CD4-positive, alpha-beta T cell treated with Interleukin-15 for 1 hour (primary cell): ENCODE measurements around the gene ARHGAP26.

Experiments used
- DNase-seq: peaks from one replicate; pipeline ENCODE4 v3.0.0-alpha.2; 2020

Gene ARHGAP26

GRCh38 chr5:143243103-143243502 is 472.9 kb downstream of the ARHGAP26 start:
- DNase-seq, result no peak

- no peak for DNase-seq
Observed at GRCh38 chr5:143244000-143244736, 474.0 kb downstream of the ARHGAP26 start.

- DNase-seq, result no peak
Observed at GRCh38 chr5:143244990-143245389, 474.8 kb downstream of the ARHGAP26 start.

- no peak for DNase-seq
Observed at GRCh38 chr5:143245929-143246561, 475.9 kb downstream of the ARHGAP26 start.

- DNase-seq, result no peak
Observed at GRCh38 chr5:143247134-143247815, 477.1 kb downstream of the ARHGAP26 start.

- no peak for DNase-seq
Observed at GRCh38 chr5:143248391-143248790, 478.2 kb downstream of the ARHGAP26 start.

GRCh38 chr5:143248822-143249579 is 478.8 kb downstream of the ARHGAP26 start:
- no peak for DNase-seq

GRCh38 chr5:143249851-143250250 is 479.7 kb downstream of the ARHGAP26 start:
- DNase-seq, result no peak

- no peak for DNase-seq
Observed at GRCh38 chr5:143251190-143251589, 481.0 kb downstream of the ARHGAP26 start.

GRCh38 chr5:143251946-143252345 is 481.8 kb downstream of the ARHGAP26 start:
- no peak for DNase-seq

GRCh38 chr5:143254819-143255218 is 484.6 kb downstream of the ARHGAP26 start:
- no peak for DNase-seq

- DNase-seq, result no peak
Observed at GRCh38 chr5:143258559-143259253, 488.5 kb downstream of the ARHGAP26 start.

GRCh38 chr5:143259254-143259605 is 489.1 kb downstream of the ARHGAP26 start:
- DNase-seq, result no peak

- peak; percentile 28 for DNase-seq
Observed at GRCh38 chr5:143261748-143262392, 491.7 kb downstream of the ARHGAP26 start.

- no peak for DNase-seq
Observed at GRCh38 chr5:143262393-143263174, 492.4 kb downstream of the ARHGAP26 start.

- no peak for DNase-seq
Observed at GRCh38 chr5:143263272-143263810, 493.2 kb downstream of the ARHGAP26 start.

- DNase-seq, result no peak
Observed at GRCh38 chr5:143265995-143266394, 495.8 kb downstream of the ARHGAP26 start.

GRCh38 chr5:143267186-143267585 is 497.0 kb downstream of the ARHGAP26 start:
- no peak for DNase-seq

GRCh38 chr5:143268388-143268787 is 498.2 kb downstream of the ARHGAP26 start:
- DNase-seq, result no peak

- DNase-seq, result no peak
Observed at GRCh38 chr5:143271431-143271830, 501.3 kb downstream of the ARHGAP26 start.

- no peak for DNase-seq
Observed at GRCh38 chr5:143274952-143275351, 504.8 kb downstream of the ARHGAP26 start.
